Activated CD8-positive, alpha-beta memory T cell treated with anti-CD3 and anti-CD28 coated beads, Interleukin-2, amount 50 U/mL, for 4 hours (primary cell): ENCODE data around the gene AMZ2.
A peak's percentile ranks its signal among the peaks of the same experiment; 100 is the strongest.

Experiments used
- DNase-seq: peaks from one replicate; pipeline ENCODE4 v3.0.0-alpha.2; 2020

AMZ2 gene

DNA sequence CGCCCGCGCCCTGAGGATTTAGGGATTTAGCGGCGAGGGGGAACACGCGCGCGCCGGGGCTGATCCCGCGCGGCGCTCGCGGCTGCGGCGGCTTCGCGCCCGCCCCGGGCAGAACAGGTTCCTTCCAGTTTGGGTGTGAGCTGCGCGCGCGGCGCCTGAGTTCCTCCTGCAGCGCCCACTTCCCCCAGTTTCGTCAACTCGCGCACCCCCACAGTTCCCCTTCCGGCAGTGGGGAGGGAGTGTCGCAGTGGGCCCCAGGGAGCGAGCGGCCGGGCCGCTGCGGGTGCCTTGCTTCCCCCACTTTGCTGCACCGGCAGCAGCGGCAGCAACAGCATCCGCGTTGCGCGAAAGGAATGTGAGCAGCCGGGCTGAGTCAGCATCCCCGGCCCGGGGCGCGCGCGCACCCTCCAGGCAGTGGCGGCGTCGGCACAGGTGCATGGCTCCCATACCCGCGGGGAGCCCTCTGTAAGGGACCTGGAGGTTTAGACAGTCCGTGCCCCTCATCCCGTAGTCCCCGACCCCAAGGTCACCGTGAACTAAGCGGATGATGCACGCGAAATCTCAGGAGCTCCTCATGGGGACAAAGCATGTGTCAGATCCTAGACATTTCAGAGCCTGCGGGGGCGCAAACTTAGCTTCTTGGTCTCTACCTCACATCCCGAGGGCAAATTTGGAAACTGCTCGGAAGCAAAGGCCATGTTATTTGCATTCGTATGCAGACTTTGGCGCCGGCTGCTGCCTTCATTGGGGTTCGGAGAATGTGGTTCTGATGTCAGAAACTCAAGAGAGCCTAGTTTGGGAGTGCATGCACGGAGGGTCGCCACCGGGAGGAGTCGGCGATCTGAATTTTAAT lies 44.2 kb downstream of the AMZ2 start:
- DNase-seq = peak; percentile 89

- DNase-seq = no peak
Measured at GRCh38 chr17:68292689-68293040, 44.8 kb downstream of the AMZ2 start.

DNA sequence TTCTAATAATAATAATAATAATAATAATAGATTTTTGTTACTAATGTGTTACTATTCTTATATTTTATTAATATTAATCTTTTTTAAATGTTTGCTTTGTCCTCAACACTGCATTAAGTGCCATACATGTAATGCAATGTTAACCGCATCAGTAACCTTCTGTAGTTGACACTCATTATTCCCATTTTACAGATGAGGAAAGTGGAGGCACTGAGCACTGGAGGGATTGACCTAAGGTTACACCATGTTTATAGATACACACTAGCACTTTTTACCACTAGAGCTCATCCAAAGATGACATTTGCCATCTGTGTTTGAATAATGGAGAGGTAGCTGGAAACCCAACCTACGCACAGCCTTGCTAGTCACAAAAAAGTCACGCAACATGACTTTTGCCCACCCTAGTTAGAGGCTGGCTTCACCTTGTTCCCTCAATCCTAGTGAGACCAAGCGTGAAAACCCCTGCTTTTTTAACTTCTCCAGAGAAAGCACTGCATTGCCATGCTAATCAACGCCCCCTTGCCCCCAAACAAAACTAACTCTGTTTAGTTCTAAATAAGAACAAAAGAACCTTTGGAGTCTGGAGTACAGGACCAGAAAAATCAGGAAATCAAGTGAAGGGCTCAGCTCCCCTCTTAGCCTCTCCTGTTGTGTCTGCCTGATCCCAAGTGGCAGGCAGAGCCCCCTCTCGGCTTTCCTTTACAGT lies 45.8 kb downstream of the AMZ2 start:
- DNase-seq = no peak

DNA sequence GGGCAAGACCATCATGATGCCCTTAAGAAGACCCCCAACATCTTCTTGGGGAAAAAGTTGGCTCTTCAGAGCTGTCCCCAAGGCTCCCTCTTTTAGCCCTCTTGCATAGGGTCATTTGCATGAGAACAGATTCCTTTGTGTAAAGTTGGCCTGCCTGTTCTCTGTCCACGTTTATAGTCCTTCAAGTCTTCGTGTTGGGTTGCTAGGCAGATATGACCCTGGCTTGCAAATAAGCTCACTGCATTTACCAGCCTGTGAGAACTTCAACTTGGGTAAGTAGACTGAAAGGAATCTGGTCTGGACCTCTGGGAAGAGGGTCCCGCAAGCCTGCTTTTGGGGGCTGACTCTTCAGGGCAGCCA lies 46.3 kb downstream of the AMZ2 start:
- no peak for DNase-seq

GRCh38 chr17:68294617-68295016 lies 46.8 kb downstream of the AMZ2 start:
- DNase-seq = no peak

DNA sequence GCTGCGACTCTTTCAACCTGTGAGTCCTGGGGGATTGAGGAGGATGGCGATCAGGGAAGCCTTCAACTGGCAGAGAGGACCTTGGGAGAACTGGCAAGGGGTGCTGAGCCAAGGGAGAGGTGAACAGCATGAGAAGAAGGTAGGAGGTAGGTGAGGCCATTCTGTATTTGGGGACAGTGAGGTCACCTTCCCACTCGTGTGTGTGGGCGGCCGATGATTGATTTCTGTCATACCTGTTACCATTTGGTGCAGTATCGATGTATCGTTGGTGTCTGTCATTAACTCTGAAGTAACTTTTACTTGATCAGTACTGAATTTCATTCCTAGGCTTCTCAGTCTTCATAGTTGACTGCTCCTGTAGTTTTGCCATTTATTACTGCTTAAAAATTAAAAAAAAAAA lies 47.2 kb downstream of the AMZ2 start:
- no peak for DNase-seq

GRCh38 chr17:68296217-68297191 lies 48.7 kb downstream of the AMZ2 start:
- peak; percentile 40 for DNase-seq

- DNase-seq = no peak
Measured at GRCh38 chr17:68297195-68297594, 49.4 kb downstream of the AMZ2 start.

GRCh38 chr17:68298601-68299000 lies 50.8 kb downstream of the AMZ2 start:
- DNase-seq = no peak

- no peak for DNase-seq
Measured at GRCh38 chr17:68299817-68300216, 52.0 kb downstream of the AMZ2 start.

DNA sequence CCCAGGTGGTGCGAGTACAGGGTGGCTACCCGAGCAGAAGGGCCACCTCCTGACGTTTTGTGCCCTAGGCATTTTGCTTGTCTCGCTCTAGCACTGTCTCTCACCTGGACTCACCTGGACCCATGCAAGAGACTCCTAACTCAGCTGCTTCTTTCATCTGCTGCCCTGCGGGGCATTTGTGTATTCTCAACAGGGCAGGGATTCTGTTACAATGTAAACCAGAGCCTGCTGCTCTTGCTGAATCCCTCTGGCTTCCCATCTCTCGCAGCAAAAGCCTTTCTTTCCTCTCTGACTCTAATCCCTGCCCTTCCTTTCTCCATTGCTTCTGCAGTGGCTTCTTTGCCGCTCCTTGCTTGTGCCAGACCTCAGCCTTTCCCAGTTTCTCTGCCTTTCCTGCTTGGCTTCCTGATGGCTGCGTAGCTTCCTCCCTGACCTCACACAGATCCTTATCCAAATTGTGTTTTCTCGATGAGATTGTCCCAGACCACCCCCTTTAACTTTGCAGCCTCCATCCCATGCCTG lies 53.7 kb downstream of the AMZ2 start:
- no peak for DNase-seq

GRCh38 chr17:68302066-68302564 lies 54.3 kb downstream of the AMZ2 start:
- DNase-seq = no peak

GRCh38 chr17:68302666-68303065 lies 54.8 kb downstream of the AMZ2 start:
- DNase-seq = no peak

DNA sequence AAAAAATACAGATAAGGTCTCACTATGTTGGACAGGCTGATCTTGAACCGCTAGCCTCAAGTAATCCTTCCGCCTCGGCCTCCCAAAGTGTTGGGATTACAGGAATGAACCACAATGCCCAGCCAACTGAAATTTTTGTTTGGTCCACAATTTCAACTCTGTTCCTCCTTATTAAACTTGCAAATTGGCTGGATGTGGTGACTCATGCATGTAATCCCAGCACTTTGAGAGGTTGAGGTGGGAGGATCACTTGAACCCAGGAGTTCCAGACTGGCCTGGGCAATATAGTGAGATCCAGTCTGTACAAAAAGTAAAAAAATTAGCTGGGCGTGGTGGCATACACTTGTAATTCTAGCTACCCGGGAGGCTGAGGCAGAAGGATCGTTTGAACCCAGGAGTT lies 56.9 kb downstream of the AMZ2 start:
- no peak for DNase-seq

DNA sequence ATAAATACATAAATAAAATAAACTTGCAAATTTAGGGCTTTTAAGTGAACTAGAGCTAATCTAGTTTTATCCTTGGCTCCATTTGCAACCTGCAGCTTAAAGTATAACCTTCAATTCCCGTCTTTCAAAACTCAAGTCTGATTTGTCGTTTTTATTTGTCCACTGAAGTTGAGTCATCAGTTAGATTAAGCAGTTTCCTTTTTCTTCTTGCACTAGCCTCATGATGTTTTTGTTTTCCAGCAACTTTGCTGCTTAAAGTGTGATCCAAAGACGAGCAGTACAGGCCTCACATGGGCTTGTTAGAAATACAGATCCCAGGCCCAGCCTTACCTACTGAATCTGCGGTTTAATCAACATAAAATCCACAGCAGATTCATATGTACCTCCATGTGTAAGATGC lies 57.3 kb downstream of the AMZ2 start:
- no peak for DNase-seq
